Measurements from ENCODE around the gene CD82.

CD82 gene, protein sequence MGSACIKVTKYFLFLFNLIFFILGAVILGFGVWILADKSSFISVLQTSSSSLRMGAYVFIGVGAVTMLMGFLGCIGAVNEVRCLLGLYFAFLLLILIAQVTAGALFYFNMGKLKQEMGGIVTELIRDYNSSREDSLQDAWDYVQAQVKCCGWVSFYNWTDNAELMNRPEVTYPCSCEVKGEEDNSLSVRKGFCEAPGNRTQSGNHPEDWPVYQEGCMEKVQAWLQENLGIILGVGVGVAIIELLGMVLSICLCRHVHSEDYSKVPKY
- total RNA-seq = 44.0 to 396 (median 56.5) reads per million in 3 experiments

DNA sequence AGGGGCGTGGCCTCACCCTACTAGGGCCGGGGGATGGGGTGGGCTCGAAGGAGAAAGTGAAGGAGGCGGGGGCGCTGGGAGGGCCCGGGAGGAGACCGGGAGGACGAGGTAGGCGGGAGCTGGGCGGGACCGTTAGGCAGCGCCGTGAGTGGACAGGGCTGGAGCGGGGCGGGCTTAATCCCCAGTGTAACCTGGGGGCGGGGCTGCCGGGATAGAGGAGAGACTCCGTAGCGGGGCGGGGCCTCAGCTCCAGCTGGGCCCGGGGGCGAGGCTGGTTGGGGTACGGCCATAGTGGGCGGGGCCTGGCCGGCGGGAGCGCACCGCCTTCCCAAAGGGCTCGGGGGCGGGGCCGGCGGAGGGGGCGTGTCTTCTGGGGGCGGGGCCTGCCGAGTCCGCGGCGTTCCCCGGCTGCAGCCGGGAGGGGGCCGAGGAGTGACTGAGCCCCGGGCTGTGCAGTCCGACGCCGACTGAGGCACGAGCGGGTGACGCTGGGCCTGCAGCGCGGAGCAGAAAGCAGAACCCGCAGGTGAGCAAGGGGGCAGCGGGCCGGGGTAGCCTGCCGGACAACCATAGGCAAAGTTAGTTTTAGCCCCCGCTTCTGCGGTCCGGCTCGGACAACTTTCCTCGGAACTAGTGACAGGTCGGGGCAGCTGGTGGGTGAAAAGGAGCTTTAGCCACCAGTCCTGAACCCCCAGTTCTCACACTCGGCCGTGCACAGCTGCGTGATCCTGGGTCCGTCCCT lies at the start of gene CD82:
Gene CD82, plus strand, starts transcription at position 453 of the 742 bp plus-strand sequence. CDS start 29,000 bp downstream, outside the sequence.
- DNase-seq = peak; percentile 92

DNA sequence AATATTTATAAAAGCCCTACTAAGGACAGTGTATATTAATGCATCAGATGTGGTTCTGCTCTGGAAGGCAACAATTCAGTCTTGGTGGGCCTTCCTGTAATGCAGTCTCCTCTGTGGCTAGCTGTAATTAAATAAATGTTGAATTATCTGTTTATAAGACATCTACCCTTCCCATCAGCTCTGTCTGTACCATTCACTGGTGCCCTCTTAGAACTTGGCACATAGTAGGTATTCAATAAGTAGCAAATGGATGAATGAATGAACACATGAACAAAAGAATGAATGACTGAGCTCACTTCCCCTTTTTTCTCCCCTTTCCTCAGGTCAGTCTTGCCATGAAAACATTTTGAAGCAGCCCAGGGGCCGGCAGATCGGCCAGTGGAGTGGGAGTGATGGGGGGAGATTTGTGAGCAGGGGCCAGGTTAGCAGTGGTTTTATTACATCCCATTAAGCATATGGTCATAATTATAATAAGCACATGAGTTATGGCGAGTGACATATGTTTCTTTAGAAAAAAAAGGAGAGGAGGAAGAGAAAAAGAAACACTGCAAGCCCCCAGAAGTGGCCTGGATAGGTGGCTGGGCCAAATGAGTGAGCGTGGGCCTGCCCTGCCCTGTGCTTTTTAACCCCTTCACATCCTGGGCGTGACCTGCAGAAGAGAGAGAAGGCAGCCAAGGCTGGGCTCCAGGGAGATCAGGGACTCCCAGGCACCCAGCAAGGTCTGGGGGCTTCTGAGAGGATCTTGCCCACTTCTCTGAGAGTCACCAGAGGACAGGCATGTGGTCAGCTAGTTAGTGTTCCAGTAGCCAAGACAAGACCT lies 48.6 kb upstream of the CD82 start:
- DNase-seq = no peak

DNA sequence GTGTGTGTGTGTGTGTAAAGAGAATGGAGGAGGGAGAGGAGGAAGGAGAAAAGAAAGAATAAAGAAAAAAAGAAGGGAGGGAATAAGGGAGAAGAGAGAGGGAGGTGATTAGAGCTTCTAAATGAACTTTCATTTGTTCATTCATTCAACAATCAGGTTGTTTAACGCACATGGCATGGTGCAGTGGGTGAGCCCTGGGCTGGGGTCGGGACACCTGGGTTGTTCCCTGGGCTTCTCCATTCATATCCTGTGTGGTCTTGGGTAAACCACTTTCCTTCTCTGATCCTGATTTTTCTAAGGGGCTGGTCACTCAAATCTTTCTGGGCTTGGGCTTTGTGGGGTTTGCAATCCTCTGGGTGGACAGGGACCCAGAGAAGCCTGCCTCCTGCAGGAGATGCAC lies 47.9 kb upstream of the CD82 start:
- DNase-seq = no peak

DNA sequence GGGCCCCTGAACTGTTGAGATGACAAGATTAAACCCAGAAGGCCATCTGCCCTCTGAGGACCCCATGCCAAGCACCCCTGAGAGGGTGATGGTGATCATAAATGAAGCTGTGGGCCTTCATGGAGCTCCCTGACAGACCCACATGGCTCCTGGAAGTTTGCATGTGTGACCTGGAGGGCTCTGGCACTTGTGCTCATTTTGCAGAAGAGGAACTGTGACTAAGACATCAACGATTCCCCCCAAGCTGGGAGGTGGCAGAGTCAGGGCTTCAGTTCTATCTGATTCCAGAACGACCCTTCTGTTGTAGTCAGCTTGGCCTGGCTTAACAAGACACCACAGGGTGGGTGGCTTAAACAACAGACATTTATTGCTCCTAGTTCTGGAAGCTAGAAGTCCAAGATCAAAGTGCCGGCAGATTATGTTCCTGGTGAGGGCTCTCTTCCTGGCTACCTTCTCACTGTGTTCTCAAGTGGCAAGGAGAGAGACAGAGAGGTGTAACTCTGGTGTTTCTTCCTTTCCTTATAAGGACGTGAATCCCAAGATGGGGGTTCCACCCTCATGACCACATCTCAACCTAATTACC lies 46.4 kb upstream of the CD82 start:
- DNase-seq = no peak

DNA sequence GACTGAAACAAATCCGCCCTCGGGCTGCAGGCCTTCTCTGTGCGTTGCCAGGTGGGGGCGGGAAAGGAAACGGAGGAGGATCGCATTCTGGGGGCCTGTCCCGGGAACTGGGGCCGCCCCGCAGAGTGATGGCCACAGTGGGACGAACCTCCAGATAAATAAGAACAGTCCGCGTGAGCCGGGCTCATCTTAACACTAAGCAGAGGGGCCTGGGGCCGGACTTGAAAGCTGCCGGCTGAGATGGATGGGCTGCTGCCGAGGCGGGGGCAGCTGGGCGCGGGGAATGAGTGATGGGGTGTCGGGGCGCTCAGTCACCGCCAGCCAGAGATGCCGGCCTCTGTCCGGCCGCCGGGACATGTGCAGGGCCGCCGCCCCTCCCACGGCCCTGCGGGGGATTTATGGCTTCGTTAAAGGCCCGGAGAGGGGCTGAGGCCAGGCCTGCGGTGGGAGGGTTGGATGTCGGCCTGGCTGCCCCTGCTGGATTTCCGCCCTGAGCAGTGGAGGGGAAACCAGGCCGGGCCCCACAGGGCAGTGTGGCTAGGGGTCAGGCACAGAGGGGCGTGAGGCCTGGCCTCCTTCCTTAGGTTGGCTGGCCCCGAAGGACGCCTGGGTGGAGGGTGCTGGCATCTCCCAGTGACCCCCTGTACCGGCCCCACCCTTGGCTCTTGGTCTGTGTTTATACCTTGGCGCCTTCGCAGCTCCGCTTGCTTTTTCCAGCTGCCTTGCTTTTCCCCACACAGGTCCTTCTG lies 45.3 kb upstream of the CD82 start:
- no peak for DNase-seq

DNA sequence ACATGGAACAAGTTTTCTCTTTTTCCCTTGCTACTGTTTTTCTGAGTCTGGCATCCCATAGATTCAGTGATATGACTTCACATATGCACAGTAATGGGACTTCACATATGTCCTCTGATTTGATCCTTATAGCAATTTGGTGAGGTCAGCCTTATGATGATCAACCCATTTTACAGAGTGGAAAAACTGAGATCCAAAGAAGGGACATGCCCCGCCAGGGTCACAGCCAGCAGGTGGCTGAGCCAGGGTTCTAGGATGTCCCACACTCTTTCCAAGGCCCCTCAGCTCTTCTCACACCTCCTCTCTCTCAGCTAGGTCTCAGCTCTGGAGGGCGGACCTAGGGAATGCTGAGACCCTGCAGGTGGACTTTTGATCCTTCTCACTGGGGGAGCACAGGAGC lies 44.3 kb upstream of the CD82 start:
- no peak for DNase-seq

DNA sequence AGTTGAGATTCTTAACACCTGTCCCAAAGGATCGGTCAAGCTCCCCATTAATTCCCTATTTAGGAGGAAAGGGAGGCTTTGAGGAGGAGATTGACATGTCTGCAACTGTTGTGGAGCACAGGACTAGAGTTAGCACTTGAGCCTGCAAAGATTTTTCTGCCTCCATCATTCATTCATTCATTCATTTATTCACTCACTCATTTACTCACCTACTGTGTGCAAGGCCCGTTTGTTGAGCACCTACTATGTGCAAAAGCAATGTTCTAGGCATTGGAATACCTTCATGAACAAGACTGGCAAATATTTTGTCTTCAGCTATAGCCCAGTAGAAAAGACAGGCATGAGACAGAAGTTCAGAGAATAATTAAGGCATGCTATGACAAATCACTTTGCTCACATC lies 43.2 kb upstream of the CD82 start:
- no peak for DNase-seq

DNA sequence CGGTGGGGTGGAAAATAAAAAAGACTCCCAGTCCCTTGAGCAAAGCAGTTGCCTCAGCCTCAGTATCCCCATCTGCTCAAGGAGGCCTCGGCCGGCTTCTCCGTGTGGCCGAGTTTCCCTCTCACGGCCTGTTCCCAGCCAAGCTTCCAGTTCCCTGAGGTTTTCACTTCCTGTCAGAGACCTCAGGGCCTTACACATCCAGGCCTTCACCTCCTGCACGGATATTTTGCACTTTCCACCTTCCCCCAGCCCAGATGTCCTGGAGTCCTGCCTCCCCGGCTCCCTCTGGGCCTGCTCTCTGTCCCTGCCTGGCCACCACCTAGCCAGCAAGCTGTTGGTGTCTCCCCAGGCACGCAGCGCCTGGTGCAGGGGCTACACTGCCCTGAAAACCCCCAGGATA lies 41.1 kb upstream of the CD82 start:
- no peak for DNase-seq

DNA sequence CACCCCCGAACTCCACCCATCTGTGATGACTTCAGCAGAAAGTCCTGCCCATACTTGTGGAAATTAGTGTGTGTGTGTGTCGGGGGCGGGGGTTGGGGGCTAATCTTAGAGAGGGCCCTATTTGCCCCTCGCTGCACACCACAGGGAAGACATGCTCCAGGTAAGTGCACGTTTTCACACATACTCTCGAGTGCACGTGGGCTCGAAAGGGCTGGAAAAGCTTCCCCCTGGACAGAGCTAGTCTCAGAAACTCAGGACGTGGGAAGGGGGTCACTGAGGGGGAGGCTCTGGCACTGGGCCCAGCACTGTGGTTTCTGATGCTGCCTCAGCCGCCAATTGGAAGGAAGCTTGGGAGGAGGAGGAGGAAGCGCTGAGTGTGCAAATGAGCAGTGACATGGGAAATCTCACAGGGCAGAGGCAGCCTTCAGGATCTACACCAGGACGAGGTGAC lies 40.7 kb upstream of the CD82 start:
- no peak for DNase-seq

DNA sequence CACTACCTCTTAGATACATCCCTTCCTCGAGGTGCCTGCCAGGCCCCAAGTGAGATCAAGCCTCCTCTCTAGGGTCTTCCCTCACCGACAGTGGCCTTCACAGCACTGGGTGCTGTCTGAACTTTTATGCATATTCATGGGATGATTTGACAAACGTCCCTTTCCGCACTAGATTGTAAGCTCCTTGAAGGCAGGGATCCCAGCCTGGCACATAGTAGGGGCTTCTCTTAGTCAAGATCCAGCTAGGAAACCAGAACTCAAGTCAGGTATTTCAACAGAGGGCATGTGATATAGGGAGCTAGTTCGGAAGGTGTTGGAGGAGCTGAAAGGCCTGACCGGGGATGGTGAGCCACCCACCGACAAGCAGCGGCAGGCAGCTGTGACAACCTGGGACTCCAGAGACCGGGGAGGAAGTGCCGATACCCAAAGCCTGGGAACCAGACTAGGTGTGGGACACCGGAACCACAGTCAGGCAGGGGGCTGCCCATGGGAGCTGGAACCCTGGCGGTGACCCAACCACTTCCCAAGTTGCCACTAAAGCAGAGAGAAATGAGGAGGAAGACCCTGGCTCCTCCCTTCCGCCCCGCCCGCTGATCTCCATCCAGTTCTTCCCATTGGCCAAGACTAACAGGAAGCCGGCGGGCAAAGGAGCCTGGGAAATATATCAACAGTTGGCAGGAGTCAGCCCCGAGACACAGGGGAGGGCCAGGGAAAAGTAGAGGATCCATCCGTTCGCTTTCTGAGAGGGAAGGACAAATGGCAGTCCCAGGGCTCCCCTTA lies 39.8 kb upstream of the CD82 start:
- DNase-seq = no peak

DNA sequence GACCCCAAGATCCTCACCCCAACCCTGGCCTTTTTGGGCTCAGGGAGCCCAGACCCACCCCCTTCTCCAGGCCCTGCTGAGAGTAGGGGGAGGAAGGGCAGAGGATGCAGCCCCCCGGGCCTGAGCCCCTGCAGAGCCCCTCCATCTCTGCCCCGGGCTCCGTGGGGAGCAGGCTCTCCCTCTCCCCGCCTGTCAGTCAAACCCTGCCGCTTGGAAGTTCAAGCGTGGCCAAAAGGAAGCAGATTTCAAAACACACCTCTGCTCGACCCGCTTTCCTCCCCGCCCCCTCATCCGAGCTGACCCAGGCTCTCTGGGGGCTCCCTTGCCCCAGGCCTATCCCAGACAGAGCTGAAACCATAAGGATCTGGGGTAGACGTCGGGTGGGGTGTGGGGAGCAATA lies 39.0 kb upstream of the CD82 start:
- no peak for DNase-seq

DNA sequence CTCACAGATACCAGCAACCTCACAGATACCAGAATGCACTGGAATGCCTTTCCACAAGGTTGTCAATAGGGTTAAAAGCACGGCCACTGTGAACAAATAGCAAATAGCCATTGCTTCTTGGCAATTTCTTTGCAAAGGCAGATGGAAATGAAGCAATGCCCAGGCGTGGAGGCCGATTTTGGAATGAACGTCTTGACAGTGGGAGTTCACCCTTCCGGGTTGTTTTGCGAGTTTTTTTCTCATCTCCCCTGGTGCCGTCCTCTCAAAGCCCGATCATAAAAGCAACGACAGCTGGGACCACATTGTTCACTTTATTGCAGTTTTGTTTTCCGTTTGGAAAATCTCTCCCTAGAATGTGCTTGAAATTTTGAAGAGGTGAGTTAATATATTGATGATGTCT lies 38.0 kb upstream of the CD82 start:
- DNase-seq = no peak

DNA sequence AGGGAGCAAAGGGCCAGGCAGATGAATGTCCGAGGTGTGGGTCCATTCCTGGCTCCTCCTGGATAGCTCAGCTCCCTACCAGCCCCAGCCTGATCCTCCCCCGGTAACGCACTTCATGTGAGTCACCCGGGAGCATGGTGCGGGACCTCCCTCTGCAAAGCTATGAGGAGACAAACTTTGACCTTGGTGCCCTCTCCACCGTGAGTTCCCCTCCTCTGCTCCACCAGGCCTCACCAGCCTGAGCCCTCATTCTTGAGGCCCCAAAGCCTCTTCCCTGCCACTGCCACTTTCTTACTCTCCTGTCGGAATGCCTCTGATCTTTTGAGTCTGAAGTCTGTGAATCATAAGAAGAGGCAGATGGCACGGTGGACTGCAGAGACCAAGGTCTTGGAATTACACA lies 37.4 kb upstream of the CD82 start:
- DNase-seq = no peak

DNA sequence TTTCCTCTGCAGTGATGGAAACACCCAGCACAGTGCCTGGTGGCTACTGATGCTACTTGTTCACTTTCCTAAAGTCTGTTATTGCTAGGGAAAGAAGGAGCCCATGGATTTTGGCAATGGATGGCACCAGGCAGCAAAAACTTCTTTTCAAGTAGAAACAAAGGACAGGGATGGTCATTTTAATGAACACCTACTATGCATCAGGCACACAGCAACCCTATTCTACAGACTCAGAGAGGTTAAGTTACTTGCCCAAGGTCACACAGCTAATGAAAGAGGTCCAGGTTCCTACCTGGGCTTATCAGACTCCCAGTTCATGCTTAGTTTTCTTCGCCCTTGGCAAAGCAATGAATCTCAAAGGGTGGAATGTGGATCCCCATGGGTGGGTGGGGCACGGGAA lies 36.9 kb upstream of the CD82 start:
- no peak for DNase-seq

DNA sequence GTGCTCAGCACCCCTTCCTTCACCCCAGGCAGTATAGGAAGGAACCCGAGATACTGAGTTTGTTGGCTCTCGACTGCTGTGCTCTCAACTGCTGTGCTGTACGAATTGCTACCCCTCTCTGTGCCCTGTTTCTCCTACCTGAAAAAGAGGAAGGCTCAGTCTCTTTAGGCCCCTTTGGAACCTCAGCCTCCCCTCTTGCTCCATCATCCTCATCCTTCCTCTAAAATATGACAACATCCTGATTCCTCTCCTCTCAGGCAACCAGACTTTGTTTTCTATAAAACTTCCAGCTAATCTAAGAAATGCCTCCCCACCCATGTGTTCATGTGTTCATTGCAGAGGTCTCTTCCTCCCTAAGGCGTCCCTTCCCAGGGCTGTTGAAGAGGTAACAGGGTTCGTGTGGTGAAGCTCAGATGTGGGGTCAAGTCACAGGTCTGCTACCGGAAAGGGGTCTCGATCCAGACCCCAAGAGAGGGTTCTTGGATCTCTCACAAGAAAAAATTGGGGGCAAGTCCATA lies 35.5 kb upstream of the CD82 start:
- no peak for DNase-seq

DNA sequence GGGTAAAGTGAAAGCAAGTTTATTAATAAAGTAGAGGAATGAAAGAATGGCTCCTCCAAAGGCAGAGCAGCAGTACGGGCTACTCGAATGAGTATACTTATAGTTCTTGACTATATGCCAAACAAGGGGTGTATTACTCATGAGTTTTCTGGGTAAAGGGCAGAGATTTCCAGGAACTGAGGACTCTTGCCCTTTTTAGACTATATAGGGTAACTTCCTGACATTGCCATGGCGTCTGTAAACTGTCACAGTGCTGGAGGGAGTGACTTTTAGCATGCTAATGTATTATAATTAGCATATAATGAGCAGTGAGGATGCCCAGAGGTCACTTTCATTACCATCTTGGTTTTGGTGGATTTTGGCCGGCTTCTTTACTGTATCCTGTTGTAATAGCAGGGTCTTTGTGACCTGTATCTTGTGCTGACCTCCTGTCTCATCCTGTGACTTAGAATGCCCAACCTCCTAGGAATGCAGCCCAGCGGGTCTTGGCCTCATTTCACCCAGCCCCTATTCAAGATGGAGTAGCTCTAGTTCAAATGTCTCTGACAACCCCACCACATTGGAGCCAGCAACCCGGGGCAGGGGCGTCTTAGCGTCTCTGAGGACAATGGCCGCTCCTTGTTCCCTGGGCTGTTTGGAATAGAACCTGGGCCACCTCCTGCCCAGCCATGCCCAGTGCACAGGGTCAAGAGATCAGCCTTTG lies 34.9 kb upstream of the CD82 start:
- DNase-seq = peak; percentile 8

DNA sequence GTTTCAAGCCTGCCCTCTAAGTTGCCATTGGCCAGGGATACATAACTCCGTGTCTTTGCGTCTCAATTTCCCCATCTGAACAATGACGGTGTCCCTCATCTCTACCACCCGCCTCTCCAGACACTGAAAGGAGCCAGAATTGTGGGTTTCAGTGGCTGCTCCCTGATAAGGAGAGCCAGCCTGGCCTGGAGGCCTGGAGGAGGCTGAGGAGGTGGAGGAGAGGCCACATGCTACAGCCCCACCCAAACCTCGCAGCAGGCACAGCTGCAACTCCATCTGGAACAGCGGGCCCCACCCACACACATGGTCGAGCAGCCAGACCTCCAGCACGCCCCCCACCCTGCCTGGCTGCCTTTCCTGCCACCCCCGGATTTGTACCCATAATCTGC lies 34.4 kb upstream of the CD82 start:
- no peak for DNase-seq

DNA sequence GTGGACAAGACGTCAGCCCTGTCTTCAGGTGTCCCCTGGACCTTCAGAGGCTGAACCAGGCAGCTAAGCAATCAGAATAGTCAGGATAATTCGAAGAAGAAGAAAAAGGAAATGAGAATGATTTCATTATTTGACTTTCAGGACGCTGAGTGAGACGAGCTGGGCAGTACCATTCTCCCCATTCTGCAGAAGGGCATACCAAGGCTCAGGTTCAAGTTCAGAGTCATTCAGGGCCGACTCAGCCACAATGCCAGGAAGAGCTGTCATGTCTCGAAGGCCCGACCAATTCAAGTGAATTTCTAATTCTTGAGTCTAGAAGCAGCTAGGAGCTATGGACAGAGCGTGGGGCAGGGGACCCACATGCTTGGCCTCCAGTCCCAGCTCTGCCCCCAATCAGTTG lies 33.8 kb upstream of the CD82 start:
- no peak for DNase-seq

DNA sequence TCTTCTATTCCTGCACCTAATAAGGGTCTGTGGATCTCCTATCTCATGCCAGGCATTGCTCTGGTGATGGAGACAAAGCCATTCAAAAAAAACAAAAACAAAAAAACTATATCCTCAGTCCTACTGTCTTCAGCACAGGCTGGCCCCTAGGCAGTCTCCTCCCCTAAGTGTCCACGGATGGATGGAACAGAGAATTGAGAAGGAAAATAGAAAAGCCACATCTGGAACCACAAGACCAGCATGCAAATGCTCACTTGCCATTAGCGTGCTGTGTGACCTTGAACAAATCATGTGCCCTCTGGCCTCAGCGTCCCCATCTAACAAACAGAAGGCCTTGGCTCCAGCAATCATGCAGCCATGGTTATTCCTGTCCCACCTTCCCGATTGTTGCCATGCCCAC lies 32.7 kb upstream of the CD82 start:
- no peak for DNase-seq

DNA sequence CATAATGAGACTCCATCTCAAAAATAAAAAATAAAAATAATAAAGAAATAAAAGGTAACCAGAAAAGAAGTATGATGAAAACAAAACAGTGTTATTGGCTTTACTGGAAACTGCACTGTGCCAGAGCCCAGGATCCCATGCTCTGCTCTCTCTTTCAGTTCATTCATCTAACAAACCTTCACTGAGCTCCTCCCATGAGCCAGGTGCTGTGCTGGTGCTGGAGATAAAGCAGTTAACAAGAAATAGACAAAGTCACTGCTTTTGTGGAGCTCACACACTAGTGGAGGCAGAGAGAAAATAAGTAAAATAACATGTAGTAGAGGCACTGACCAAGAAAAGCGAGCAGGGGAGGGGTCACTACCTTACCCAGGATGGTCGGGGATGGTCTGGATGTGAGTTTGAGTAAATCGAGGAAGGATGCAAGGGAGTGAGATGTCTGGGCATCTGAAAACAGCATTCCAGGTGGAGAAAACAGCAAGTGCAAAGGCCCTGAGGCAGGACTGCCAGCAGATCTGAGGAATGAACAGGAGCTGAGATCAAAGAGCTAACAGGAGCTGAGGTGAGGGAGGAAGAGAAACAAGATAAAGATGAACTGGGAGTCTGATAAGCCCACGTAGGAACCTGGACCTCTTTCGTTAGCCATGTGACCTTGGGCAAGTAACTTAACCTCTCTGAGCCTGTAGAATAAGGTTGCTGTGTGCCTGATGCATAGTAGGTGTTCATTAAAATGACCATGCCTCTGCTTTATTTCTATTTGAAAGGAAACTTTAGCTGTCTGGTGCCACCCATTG lies 31.3 kb upstream of the CD82 start:
- DNase-seq = no peak

Measured in central memory CD4-positive, alpha-beta T cell (primary cell).